GM13977 (cell line): Measurements from ENCODE around the gene TEFM.
"Not testable (repeated sequence)": the region's sequence is repeated elsewhere in the genome, so short reads cannot be mapped to it uniquely, and the experiment has no call there.

ENCODE experiments used
- DNase-seq: peaks from one replicate; pipeline ENCODE4 v3.0.0; 2012; ENCODE audit warnings: low spot score
- CTCF ChIP-seq: IDR thresholded peaks from 2 replicates; pipeline ENCODE4 v1.5.1; 2012; ENCODE audit warnings: mild to moderate bottlenecking, control low read depth; ENCODE audit not compliant: insufficient read depth; ENCODE audit errors: extremely low read depth, missing control alignments
- in situ Hi-C: fragments of 300-500 bp; cut with MboI; formaldehyde crosslinking; loops from one replicate; pipeline ENCODE4 v1.12.0; 2022; ENCODE audit warnings: low sequenced_read_pairs, low pct_unique_long_range_greater_than_20kb, mixed read lengths, inconsistent platforms; ENCODE audit not compliant: unreplicated experiment

The TEFM gene

GRCh38 chr17:30920683-30921543 is 14.9 kb upstream of the TEFM start:
- DNase-seq: no peak
- TF ChIP-seq CTCF: no peak
- in situ Hi-C loops: no loop called here

- no peak for TF ChIP-seq CTCF
- in situ Hi-C loops: no loop called here
- no peak for DNase-seq
Observed at GRCh38 chr17:30920282-30920681, 14.2 kb upstream of the TEFM start.

- TF ChIP-seq CTCF: no peak
- in situ Hi-C loops: no loop called here
- no peak for DNase-seq
Observed at GRCh38 chr17:30917050-30917449, 11.0 kb upstream of the TEFM start.

- in situ Hi-C loops: no loop called here
- no peak for TF ChIP-seq CTCF
- no peak for DNase-seq
Observed at GRCh38 chr17:30915833-30916611, 10.0 kb upstream of the TEFM start.

- in situ Hi-C loops: no loop called here
- no peak for DNase-seq
- no peak for TF ChIP-seq CTCF
Observed at GRCh38 chr17:30913955-30914354, 7.9 kb upstream of the TEFM start.

GRCh38 chr17:30910151-30910550 is 4.1 kb upstream of the TEFM start:
- in situ Hi-C loops, DNase-seq: not testable (repeated sequence)
